Measurements from ENCODE around the gene DCXR.

DCXR gene

GRCh38 chr17:82070611-82071010 lies 33.1 kb upstream of the DCXR start:
- H3K4me3 ChIP-seq (ENCODE audit: extremely low read depth, insufficient read depth, low read length, poor library complexity, severe bottlenecking), result no peak overlapping the region
- no peak overlapping the region for H3K27ac ChIP-seq (ENCODE audit: low read depth, low read length, severe bottlenecking)
- H3K36me3 ChIP-seq (ENCODE audit: control insufficient read depth, insufficient read depth, low read length), result no peaks in the 10 kb centered on the region
- H3K4me1 ChIP-seq (ENCODE audit: control insufficient read depth, insufficient read depth, low read length, poor library complexity, severe bottlenecking), result peaks cover 4% of the 10 kb centered on the region
- H3K9me3 ChIP-seq (ENCODE audit: control insufficient read depth, low read length), result no peaks in the 10 kb centered on the region

DNA sequence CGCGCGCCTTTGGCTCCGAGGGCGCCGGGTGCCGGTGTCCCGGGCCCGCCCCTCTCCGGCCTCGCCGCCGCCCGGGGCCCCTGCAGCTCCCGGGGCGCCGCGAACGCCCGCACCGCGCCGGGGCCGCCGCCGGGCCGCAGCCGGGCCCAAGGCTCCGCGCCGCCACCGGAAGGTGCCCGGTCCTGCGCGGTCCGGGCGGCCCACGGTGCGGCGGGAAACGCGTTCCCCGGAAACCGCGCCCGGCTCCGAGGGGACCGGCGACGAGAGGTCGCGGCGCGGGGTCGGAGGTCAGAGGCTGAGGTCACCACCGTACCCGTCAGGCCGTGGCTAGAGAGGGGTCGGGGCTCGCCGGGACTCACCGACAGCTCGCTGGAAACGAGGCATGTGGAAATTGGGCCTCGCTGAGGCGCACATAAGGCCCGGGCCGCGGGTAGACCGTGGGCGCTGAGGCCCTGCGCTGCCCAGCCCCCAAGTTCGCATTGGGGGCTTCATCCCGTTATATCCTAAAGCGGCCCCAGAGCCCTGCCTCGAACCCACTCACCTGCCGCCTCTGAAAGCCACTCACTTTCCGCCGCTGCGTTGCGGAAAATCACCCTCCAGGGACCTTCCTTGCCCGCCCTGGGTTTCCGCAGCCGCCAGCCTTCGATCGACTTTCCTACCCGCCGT lies 28.3 kb upstream of the DCXR start, which contains the start of gene DUS1L:
Gene DUS1L (minus strand): TSS at position 167 of the 666 bp plus-strand sequence. CDS start 745 bp downstream, outside the sequence.
- Histone ChIP-seq H3K4me1 (ENCODE audit: control insufficient read depth, insufficient read depth, low read length, poor library complexity, severe bottlenecking) (peaks cover 9% of the 10 kb centered on the region), H3K36me3 (ENCODE audit: control insufficient read depth, insufficient read depth, low read length) (peaks cover 25% of the 10 kb centered on the region), H3K9me3 (ENCODE audit: control insufficient read depth, low read length) (no peaks in the 10 kb centered on the region), H3K27ac (ENCODE audit: low read depth, low read length, severe bottlenecking) (peak within 1 kb of the TSS; percentile 36), H3K4me3 (ENCODE audit: extremely low read depth, insufficient read depth, low read length, poor library complexity, severe bottlenecking) (peak within 1 kb of the TSS; percentile 66)
- 7 to 14% methylated on average over 67 to 88 of the region's 88 CpGs for WGBS, 2 experiments (ENCODE audit: insufficient coverage in 2 of 2)

DNA sequence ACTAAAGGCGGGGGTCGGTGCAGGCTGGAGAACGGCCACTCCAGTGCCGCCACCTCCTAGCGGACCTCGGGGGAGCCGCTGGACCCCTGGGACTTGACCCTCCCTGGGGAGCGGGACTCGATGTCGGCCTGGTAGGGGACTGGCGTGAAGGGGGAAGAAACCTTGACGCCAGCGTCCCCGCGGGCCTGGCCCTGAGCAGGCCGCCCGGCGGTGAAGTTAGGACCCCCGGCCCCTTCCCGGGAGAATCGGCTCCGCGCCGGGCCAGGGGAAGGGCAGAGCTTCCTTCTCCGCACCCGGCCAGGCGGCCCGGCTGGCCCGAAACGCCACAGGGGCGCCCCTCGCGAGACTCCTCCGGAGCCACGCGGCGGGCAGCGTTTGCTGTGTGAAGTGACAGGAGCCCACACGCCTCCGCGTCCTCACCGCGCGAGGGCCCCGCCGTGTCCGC lies 27.7 kb upstream of the DCXR start:
- Histone ChIP-seq H3K27ac (ENCODE audit: low read depth, low read length, severe bottlenecking) (no peak overlapping the region), H3K4me3 (ENCODE audit: extremely low read depth, insufficient read depth, low read length, poor library complexity, severe bottlenecking) (peak overlapping the region; percentile 66), H3K4me1 (ENCODE audit: control insufficient read depth, insufficient read depth, low read length, poor library complexity, severe bottlenecking) (peaks cover 9% of the 10 kb centered on the region), H3K36me3 (ENCODE audit: control insufficient read depth, insufficient read depth, low read length) (peaks cover 29% of the 10 kb centered on the region), H3K9me3 (ENCODE audit: control insufficient read depth, low read length) (no peaks in the 10 kb centered on the region)
- WGBS, 2 experiments (ENCODE audit: insufficient coverage in 2 of 2), result 1 to 2% methylated on average over 34 to 43 of the region's 47 CpGs

GRCh38 chr17:82064433-82065192 lies 27.1 kb upstream of the DCXR start:
- H3K4me1 ChIP-seq (ENCODE audit: control insufficient read depth, insufficient read depth, low read length, poor library complexity, severe bottlenecking), result peaks cover 9% of the 10 kb centered on the region
- 68 to 69% methylated on average over 34 to 36 of the region's 36 CpGs for WGBS, 2 experiments (ENCODE audit: insufficient coverage in 2 of 2)

DNA sequence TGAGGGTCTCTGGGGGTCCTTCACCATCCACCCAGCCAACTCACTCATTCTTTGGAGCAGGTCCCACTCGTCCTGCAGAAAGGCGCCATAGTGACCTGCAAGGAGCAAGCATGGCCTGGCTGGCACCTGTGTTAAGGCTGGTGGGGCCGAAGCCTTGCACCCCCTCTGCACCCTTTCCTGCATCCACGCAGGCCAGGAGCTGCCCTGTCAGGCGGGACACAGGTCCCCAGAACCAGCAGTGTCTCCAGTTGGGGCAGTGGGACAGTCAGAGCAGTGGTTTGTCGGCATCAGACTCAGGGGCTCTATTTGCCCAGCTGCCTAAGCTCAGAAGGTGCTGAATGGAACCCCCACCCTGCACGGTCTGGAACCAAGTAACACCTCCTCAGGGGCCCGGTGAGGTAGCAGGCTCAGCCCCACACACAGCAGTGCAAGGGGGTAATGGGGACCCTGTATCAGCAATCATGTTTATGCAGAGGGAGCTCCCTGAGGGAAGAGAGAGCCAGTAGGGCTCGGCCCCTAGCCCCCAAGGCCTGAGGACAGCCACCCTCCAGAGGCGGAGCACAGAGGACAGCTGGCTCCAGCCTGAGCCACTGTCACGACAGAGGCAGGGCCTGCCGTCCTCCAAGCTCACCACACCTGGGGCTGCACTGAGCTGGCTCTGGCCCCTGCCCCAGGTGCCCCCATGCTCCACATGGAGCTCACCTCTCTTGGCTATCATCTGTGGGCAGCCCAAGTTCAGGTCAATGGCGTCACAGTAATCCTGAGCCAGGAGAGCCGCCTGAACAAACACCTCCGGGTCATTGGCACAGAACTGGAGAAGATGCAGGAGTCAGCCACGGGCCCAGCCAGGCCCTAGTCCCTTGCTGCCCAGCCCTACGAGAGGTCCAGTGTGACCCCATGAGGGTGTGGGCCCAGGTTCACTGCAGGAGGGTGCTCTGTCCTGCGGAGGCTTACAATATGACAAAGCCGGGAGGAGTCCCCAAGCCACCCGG lies 26.2 kb upstream of the DCXR start:
- 91 to 94% methylated on average over 19 to 20 of the region's 20 CpGs for WGBS, 2 experiments (ENCODE audit: insufficient coverage in 2 of 2)
- Histone ChIP-seq H3K9me3 (ENCODE audit: control insufficient read depth, low read length) (no peaks in the 10 kb centered on the region), H3K4me1 (ENCODE audit: control insufficient read depth, insufficient read depth, low read length, poor library complexity, severe bottlenecking) (peaks cover 9% of the 10 kb centered on the region), H3K27ac (ENCODE audit: low read depth, low read length, severe bottlenecking) (no peak overlapping the region), H3K4me3 (ENCODE audit: extremely low read depth, insufficient read depth, low read length, poor library complexity, severe bottlenecking) (no peak overlapping the region), H3K36me3 (ENCODE audit: control insufficient read depth, insufficient read depth, low read length) (peaks cover 39% of the 10 kb centered on the region)

More at GRCh38 chr17:82064433-82065192, 27.1 kb upstream of the DCXR start:
- Histone ChIP-seq H3K27ac (ENCODE audit: low read depth, low read length, severe bottlenecking) (no peak overlapping the region), H3K4me3 (ENCODE audit: extremely low read depth, insufficient read depth, low read length, poor library complexity, severe bottlenecking) (peak overlapping the region; percentile 66), H3K9me3 (ENCODE audit: control insufficient read depth, low read length) (no peaks in the 10 kb centered on the region), H3K36me3 (ENCODE audit: control insufficient read depth, insufficient read depth, low read length) (peaks cover 33% of the 10 kb centered on the region)

- H3K9me3 ChIP-seq (ENCODE audit: control insufficient read depth, low read length), result no peaks in the 10 kb centered on the region
- no peak overlapping the region for H3K27ac ChIP-seq (ENCODE audit: low read depth, low read length, severe bottlenecking)
- peaks cover 9% of the 10 kb centered on the region for H3K4me1 ChIP-seq (ENCODE audit: control insufficient read depth, insufficient read depth, low read length, poor library complexity, severe bottlenecking)
- WGBS, 2 experiments (ENCODE audit: insufficient coverage in 2 of 2), result 96 to 98% methylated on average over 9 of the region's 9 CpGs
- peaks cover 46% of the 10 kb centered on the region for H3K36me3 ChIP-seq (ENCODE audit: control insufficient read depth, insufficient read depth, low read length)
- no peak overlapping the region for H3K4me3 ChIP-seq (ENCODE audit: extremely low read depth, insufficient read depth, low read length, poor library complexity, severe bottlenecking)
Measured at GRCh38 chr17:82062984-82063368, 25.5 kb upstream of the DCXR start.

- Histone ChIP-seq H3K4me1 (ENCODE audit: control insufficient read depth, insufficient read depth, low read length, poor library complexity, severe bottlenecking) (peaks cover 9% of the 10 kb centered on the region), H3K27ac (ENCODE audit: low read depth, low read length, severe bottlenecking) (no peak overlapping the region), H3K36me3 (ENCODE audit: control insufficient read depth, insufficient read depth, low read length) (peaks cover 52% of the 10 kb centered on the region), H3K4me3 (ENCODE audit: extremely low read depth, insufficient read depth, low read length, poor library complexity, severe bottlenecking) (no peak overlapping the region), H3K9me3 (ENCODE audit: control insufficient read depth, low read length) (no peaks in the 10 kb centered on the region)
- WGBS, 2 experiments (ENCODE audit: insufficient coverage in 2 of 2), result 91 to 98% methylated on average over 19 to 22 of the region's 24 CpGs
Measured at GRCh38 chr17:82062076-82062983, 24.8 kb upstream of the DCXR start.

DNA sequence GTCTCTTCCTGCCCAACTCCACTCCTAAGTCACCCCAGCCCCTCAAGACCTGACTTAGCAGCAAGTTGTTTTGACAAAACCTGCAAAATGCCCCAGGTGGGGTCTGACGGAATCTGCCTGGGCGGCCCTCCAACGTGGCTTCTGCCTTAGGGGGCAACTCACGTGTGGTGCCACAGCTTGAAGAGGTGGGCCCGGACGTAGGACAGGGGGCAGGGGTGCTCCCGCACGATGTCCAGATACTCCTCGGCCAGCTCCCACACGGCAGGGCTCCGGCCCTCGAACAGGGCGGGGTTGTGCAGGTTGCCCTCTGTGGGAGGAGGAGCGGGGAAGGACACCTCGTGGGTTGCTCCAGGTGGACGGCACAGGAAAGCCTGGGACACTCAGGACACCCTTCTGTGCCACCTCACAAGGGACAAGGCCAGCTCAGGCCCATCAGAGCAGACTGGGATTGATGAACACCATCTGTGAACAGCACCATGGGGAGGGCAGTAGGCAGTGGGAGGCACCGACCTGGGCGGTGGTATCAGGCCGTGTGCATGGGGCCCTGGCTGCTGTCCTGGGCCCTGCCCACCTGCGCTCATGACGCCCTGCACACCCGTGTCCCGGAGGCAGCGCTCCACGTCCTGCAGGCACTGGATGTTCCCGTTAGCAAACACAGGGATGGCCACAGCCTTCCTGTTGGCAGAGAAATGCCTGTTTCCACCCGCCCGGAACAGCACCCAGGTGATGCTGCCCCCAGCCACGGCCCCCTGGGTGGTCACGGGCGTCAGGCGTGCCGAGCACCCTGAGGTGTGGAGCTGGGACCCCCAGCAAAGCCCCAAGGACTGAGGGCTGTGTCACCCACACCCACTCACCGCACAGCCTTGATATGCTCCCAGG lies 23.8 kb upstream of the DCXR start:
- peaks cover 62% of the 10 kb centered on the region for H3K36me3 ChIP-seq (ENCODE audit: control insufficient read depth, insufficient read depth, low read length)
- peaks cover 9% of the 10 kb centered on the region for H3K4me1 ChIP-seq (ENCODE audit: control insufficient read depth, insufficient read depth, low read length, poor library complexity, severe bottlenecking)
- no peaks in the 10 kb centered on the region for H3K9me3 ChIP-seq (ENCODE audit: control insufficient read depth, low read length)
- H3K27ac ChIP-seq (ENCODE audit: low read depth, low read length, severe bottlenecking), result no peak overlapping the region
- no peak overlapping the region for H3K4me3 ChIP-seq (ENCODE audit: extremely low read depth, insufficient read depth, low read length, poor library complexity, severe bottlenecking)
- WGBS, 2 experiments (ENCODE audit: insufficient coverage in 2 of 2), result 93 to 95% methylated on average over 29 to 34 of the region's 34 CpGs

- no peak overlapping the region for H3K4me3 ChIP-seq (ENCODE audit: extremely low read depth, insufficient read depth, low read length, poor library complexity, severe bottlenecking)
- H3K4me1 ChIP-seq (ENCODE audit: control insufficient read depth, insufficient read depth, low read length, poor library complexity, severe bottlenecking), result peaks cover 5% of the 10 kb centered on the region
- H3K36me3 ChIP-seq (ENCODE audit: control insufficient read depth, insufficient read depth, low read length), result peaks cover 69% of the 10 kb centered on the region
- no peaks in the 10 kb centered on the region for H3K9me3 ChIP-seq (ENCODE audit: control insufficient read depth, low read length)
- no peak overlapping the region for H3K27ac ChIP-seq (ENCODE audit: low read depth, low read length, severe bottlenecking)
- 92 to 95% methylated on average over 11 to 14 of the region's 14 CpGs for WGBS, 2 experiments (ENCODE audit: insufficient coverage in 2 of 2)
Measured at GRCh38 chr17:82060614-82061013, 23.1 kb upstream of the DCXR start.
